Tibial nerve (tissue), 4 donors: ENCODE results near the gene RBM26.

Source experiments
- EP300 ChIP-seq, 2 donors: sonication (generic); formaldehyde crosslinking; IDR thresholded peaks; one replicate each; pipeline ENCODE4 v1.6.1; 2017; ENCODE audit warnings: antibody characterized with exemption in 2 of 2, mild to moderate bottlenecking in 1 of 2
- POLR2A ChIP-seq, 2 donors: fragments of 450-650 bp; IDR thresholded peaks; one replicate each; pipeline ENCODE4 v1.6.1; 2017; ENCODE audit warnings: antibody characterized with exemption in 2 of 2, mild to moderate bottlenecking in 2 of 2, moderate library complexity in 2 of 2
- TF ChIP-seq, protein P1 (sequence below), 5 experiments: fragments of 200-600 bp in 3 of 5; fragments of 450-650 bp in 2 of 5; sonication (generic) in 3 of 5; IDR thresholded peaks; one replicate each; pipeline ENCODE4 v1.5.1; 2016 to 2019; ENCODE audit warnings: antibody characterized with exemption in 5 of 5, mild to moderate bottlenecking in 3 of 5, moderate library complexity in 2 of 5

DNA sequence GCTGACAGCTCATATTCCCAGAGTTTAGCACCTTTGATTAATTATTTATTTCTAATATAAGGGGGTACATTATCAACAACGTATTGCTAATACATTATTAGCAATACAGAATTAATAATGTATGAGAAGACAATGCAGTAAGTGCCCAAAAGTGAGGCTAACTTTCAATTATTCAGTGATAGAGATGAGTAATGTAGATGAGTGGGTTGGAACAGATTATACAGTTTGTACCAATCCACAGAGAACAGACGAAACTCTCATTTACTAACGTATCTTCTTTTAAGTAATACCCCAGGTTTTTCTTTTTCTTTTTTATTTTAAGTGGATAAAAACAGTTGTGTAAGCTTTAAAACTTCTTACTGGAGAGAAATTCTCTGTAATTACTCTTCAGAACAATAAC is 36.7 kb upstream of the RBM26 start:
- TF ChIP-seq, protein P1, sequence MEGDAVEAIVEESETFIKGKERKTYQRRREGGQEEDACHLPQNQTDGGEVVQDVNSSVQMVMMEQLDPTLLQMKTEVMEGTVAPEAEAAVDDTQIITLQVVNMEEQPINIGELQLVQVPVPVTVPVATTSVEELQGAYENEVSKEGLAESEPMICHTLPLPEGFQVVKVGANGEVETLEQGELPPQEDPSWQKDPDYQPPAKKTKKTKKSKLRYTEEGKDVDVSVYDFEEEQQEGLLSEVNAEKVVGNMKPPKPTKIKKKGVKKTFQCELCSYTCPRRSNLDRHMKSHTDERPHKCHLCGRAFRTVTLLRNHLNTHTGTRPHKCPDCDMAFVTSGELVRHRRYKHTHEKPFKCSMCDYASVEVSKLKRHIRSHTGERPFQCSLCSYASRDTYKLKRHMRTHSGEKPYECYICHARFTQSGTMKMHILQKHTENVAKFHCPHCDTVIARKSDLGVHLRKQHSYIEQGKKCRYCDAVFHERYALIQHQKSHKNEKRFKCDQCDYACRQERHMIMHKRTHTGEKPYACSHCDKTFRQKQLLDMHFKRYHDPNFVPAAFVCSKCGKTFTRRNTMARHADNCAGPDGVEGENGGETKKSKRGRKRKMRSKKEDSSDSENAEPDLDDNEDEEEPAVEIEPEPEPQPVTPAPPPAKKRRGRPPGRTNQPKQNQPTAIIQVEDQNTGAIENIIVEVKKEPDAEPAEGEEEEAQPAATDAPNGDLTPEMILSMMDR (IDR thresholded peaks at IDR 0.05): no peak
- TF ChIP-seq POLR2A (IDR thresholded peaks at IDR 0.05): no peak
- no peak for TF ChIP-seq EP300 (IDR thresholded peaks at IDR 0.05)
